Measurements from ENCODE around the gene VAMP8.
"Not testable (repeated sequence)": the region's sequence is repeated elsewhere in the genome, so short reads cannot be mapped to it uniquely, and the experiment has no call there.

The VAMP8 gene

GRCh38 chr2:85579266-85579935 is 2.0 kb downstream of the VAMP8 start:
- DNase-seq (ENCODE audit: low read depth), result no peak

DNA sequence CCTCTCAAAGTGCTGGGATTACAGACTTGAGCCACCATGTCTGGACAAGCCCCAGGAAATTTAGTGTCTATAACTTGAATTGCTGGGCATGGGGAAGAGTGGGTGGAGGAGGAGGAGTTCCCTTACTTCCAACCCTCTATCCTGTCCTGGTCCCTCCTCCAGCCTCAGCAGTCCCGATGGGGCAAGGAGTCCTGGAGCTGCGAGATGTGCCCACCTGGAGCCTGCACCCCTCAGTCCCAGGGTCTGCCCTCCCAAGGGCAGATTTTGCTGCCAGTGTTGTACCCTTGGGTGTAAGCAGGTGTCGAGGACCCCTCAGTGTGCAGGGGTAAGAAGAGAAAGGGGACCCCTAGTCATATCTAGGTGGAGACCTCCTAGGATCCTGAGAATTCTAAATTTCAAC is 2.8 kb downstream of the VAMP8 start:
- DNase-seq (ENCODE audit: low read depth), result no peak

- no peak for DNase-seq (ENCODE audit: low read depth)
Observed at GRCh38 chr2:85582492-85582891, 5.1 kb downstream of the VAMP8 start.

GRCh38 chr2:85583667-85584353 is 6.4 kb downstream of the VAMP8 start:
- DNase-seq (ENCODE audit: low read depth), result no peak

- DNase-seq (ENCODE audit: low read depth), result no peak
Observed at GRCh38 chr2:85584354-85584856, 7.0 kb downstream of the VAMP8 start, which contains the start of gene VAMP5. VAMP5 (plus strand) TSS chr2:85584431; CDS start chr2:85584491, 60 bp downstream.

GRCh38 chr2:85584857-85585780 is 7.7 kb downstream of the VAMP8 start:
- DNase-seq (ENCODE audit: low read depth), result no peak

DNA sequence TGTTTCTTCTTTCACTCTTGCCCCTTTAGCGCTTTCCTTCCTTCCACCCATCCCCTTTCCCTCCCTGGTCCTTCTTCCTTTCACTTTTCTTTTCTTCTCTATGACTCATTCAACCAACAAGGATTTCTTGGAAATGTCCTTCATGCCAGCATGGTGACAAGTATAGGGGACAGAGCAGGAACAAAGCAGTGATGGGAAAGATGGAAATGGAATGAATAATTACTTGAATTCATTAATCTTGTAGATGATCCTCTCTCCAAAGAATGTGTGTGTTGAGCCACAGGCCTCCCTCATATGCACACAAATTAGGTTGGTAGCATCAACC is 8.4 kb downstream of the VAMP8 start:
- no peak for DNase-seq (ENCODE audit: low read depth)

DNA sequence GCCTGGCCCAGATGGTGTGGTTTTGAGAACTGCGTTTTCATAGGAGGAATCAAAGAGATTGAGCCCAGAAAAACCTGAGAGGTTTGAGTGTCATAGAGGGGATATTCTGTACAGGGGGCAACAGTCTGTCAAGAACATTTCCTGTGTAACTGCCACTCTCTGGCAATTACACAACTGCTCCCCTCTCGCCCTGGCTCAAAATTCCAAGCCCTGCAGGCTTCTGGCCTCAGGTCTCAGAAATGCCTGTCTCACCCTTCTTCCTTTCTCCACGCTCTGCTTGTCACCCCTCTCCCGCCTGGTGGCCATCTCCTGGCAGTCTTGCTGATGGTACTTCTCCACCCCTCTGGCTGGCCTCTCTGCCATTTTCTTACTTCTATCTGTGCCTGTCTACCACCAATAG is 10.8 kb downstream of the VAMP8 start:
- no peak for DNase-seq (ENCODE audit: low read depth)

DNA sequence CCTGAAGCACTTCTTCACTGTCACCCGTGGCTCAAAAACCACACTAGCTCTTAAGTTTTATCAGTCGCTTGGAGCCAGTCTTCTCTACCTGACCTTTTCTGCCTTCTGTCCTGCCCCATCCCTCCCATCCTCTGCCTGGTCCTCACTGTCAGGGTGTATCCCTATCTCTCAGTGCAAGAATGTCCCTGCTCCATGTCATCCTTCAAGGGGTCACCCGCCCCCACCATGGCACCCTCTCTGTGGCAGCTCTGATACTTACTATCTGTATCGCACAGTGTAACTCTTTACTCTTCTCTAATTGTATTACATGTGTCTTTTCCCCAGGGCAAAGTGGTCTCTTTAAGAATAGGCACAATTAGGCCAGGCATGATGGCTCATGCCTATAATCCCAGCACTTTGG is 11.3 kb downstream of the VAMP8 start:
- DNase-seq (ENCODE audit: low read depth), result no peak

- no peak for DNase-seq (ENCODE audit: low read depth)
Observed at GRCh38 chr2:85589181-85589580, 11.8 kb downstream of the VAMP8 start.

- DNase-seq (ENCODE audit: low read depth), result peak; percentile 89
Observed at GRCh38 chr2:85589982-85590791, 12.8 kb downstream of the VAMP8 start.

DNA sequence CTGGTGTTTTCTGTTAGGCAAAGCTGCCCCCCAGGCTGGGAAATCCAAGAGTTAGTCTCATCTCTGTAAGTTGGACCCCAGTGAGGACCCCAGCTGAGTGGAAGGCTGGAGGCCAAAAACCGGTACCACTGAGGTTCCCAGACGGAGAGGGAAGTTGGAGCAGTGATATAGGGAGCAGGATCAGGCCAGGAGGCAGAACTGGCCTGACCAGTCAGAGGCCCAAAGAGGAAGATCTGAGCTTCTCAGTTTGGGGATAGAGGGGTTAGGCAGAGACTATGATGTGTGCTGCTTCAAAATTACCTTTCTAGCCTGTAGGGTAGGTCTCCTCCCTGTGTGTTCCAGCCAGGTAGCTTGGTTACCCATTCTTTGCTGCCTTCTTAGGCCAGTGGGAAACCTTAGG is 13.6 kb downstream of the VAMP8 start:
- DNase-seq (ENCODE audit: low read depth), result no peak

DNA sequence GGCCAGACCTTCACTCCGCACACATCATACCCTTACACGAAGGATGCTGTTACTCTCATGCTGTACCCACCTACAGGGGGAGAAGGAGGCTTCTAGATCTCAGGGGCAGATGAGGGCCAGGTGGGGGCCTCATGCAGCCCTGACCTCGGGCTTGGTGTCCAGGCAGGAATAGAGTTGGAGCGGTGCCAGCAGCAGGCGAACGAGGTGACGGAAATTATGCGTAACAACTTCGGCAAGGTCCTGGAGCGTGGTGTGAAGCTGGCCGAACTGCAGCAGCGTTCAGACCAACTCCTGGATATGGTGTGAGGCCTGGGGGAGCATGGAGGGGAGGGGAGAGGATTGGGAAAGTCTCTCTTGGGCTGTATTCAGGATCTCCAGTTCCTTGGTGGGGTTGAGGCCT is 14.2 kb downstream of the VAMP8 start:
- no peak for DNase-seq (ENCODE audit: low read depth)

- not testable (repeated sequence) for DNase-seq (ENCODE audit: low read depth)
Observed at GRCh38 chr2:85592299-85592698, 14.9 kb downstream of the VAMP8 start.

DNA sequence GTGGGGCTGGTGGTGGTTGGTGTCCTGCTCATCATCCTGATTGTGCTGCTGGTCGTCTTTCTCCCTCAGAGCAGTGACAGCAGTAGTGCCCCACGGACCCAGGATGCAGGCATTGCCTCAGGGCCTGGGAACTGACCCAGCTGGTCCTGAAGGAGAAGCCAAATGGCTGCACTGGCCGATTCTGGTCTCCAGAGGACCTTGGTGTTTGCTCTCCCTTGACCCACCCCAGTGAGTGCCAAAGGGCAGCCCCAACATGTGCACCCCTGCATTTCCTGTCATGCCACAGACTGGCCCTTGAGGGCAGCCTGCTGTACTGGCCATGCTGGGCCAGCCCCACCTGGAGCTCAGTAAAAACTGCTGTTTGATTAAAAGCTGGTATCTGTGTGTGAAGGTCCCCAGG is 15.6 kb downstream of the VAMP8 start:
- no peak for DNase-seq (ENCODE audit: low read depth)

DNA sequence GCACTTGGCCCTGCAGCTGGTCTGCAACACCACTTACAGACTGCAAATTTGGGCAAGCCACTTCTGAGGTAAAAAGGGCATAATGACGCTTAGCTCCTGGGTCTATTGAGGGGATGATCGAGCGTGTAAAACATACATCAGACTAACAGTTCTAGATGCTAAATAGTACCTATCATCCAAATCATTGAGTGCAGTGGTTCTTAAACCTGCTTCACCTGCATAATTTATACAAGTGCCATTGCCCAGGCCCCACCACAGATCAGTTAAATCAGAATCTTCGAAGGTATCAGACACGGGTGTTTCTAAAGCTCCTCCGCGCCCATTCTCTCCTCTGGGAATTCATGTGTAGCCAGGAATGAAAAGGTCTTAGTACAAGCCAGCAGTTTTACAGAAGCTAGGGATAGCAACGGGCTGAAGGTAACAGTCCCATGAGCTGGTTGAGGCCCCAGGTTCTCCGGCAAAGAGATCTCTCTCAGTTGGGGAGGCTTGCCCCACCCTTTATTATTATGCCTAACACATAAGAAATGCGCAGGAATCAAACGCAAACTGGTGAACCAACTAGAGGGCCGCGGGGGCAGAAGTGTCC is 17.4 kb downstream of the VAMP8 start:
- DNase-seq (ENCODE audit: low read depth), result no peak

GRCh38 chr2:85595301-85596025 is 18.1 kb downstream of the VAMP8 start, which contains the start of gene RNF181:
RNF181 (plus strand) TSS chr2:85595745; CDS start chr2:85595764, 19 bp downstream.
- DNase-seq (ENCODE audit: low read depth), result peak; percentile 99

DNA sequence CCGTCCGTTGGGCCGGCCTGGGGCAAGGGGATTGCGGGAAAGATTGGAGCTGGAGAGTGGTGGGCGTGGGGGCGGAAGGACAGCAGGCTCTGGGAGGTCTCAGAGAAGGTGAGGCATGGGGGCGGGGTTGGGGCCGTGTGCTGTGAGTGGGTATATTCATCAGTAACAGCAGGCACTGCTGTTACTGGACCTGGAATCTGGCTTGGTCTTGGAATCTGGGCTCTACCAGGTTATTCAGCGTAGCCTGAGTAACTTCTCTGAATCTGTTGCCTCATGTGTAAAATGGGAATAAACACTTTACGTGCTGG is 18.6 kb downstream of the VAMP8 start:
- DNase-seq (ENCODE audit: low read depth), result no peak

GRCh38 chr2:85596486-85597143 is 19.2 kb downstream of the VAMP8 start:
- no peak for DNase-seq (ENCODE audit: low read depth)

DNA sequence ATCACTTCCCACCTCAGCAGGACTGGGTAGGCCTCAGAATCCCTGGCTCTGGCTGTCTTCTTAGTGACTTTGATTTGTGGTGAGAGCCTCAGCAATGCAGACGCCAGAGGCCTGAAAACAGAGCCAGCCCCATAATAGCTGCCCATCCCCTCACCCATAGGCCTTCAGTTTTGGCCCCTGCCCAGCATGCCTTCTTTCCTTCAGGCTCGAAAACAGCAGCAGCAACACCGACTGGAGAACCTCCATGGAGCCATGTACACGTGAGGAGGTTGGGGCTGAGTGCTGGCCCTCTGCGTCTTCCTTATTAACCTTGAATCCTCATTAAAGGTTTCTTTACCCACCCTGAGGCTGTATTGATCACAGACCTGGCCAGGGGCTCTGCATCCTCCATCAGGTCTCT is 19.9 kb downstream of the VAMP8 start:
- DNase-seq (ENCODE audit: low read depth), result no peak
